Psoas muscle (tissue), 8 donors: ENCODE measurements around the gene TYW1B. TPM values are rescaled to one million over a fixed set of nuclear protein-coding genes. Genes with fewer than 3 reads are reported as not detected.
"Not testable (repeated sequence)": the region's sequence is repeated elsewhere in the genome, so short reads cannot be mapped to it uniquely, and the experiment has no call there.

Source experiments
- ATAC-seq, 4 donors: fragments of 200-7000 bp; cut with Tn5 transposase; one replicate each; pipeline ENCODE4 v1.9.1; 2020; ENCODE audit warnings: moderate library complexity in 3 of 4, mild to moderate bottlenecking in 2 of 4
- DNase-seq, 2 donors: peaks; one replicate each; pipeline ENCODE4 v3.0.0-alpha.2; 2020
- H3K27ac ChIP-seq: fragments of 200-600 bp; one replicate; pipeline ENCODE4 v1.8.0; 2022
- H3K27me3 ChIP-seq, 3 donors: fragments of 200-600 bp in 1 of 3; one replicate each; pipeline versions ENCODE4 v1.6.1 to v1.8.0; 2013 to 2022; ENCODE audit warnings: low read length in 2 of 3, mild to moderate bottlenecking in 2 of 3, moderate library complexity in 1 of 3; ENCODE audit not compliant: insufficient read depth in 3 of 3
- H3K36me3 ChIP-seq, 2 donors: fragments of 200-600 bp in 1 of 2; one replicate each; pipeline versions ENCODE4 v1.6.1 to v1.8.0; 2013 to 2022; ENCODE audit warnings: low read depth in 1 of 2, mild to moderate bottlenecking in 1 of 2, moderate library complexity in 1 of 2; ENCODE audit not compliant: insufficient read depth in 1 of 2
- H3K4me1 ChIP-seq: fragments of 200-600 bp; one replicate; pipeline ENCODE4 v1.8.0; 2022
- H3K4me3 ChIP-seq: fragments of 200-600 bp; one replicate; pipeline ENCODE4 v1.8.0; 2022; ENCODE audit warnings: mild to moderate bottlenecking
- H3K9me3 ChIP-seq: fragments of 200-600 bp; one replicate; pipeline ENCODE4 v1.8.0; 2022
- CTCF ChIP-seq: fragments of 200-600 bp; IDR thresholded peaks from one replicate; pipeline ENCODE4 v1.8.0; 2022; ENCODE audit warnings: antibody characterized with exemption
- WGBS, 3 donors: extraction: QIAGEN DNeasy Blood & Tissue Kit; methylation state at CpG; one replicate each; pipeline versions ENCODE4 v1.1.6 to v1.1.7; 2013; 5-methylcytosine and 5-hydroxymethylcytosine counted together
- intact Hi-C, 2 donors: fragments of 100-400 bp; cut with DNase I; formaldehyde crosslinking; loops; one replicate each; pipeline versions ENCODE4 v1.11.0 to v1.14.2; 2022
- polyA plus RNA-seq, 3 donors: library from polyadenylated mRNA; stranded (reverse); fragments of 200-250 nt; gene quantifications; one replicate each; pipeline ENCODE4 v1.2.3, GENCODE V29; 2013
- total RNA-seq, 4 donors: library from RNA; stranded (reverse); fragmentation: NEBNext Ultra II Directional in 2 of 4; extraction: Animal tissue kit (Norgen Biotek cat#: 25700) in 2 of 4; gene quantifications; one replicate each; pipeline versions ENCODE4 v1.2.1 to v1.2.4, GENCODE V29; 2021 to 2023
- donor health status: healthy with polysubstance abuse.
- donor health status: DM: no; HTN: no; CAD: no; lungs with moderate emphysema.
- donor health status: Bipolar disorder and iron deficiency.
- donor health status: healthy.
- donor health status: DM: yes; HTN: yes; CAD: no.
- donor health status: DM: no; HTN: no; CAD: no.
- donor health status: DM: no; HTN: no; CAD: no.
- donor health status: DM: yes; HTN: yes; CAD: no.

Gene TYW1B
- total and polyA plus RNA-seq, 7 donors: 1.1 to 6.5 (median 1.9) TPM

- Histone ChIP-seq H3K4me3 (no peak overlapping the region), H3K4me1 (no peaks in the 10 kb centered on the region), H3K36me3 (no peaks in the 10 kb centered on the region), H3K27ac (no peak overlapping the region), H3K27me3 (no peaks in the 10 kb centered on the region), H3K9me3 (no peaks in the 10 kb centered on the region)
- intact Hi-C loops: no loop called here
- ATAC-seq (no peak), DNase-seq (no peak)
- WGBS, 3 donors: 92 to 98% (median 96%) methylated on average over 5 of the region's 5 CpGs
- TF ChIP-seq CTCF: no peak
Observed at GRCh38 chr7:72603073-72603472, 224.9 kb downstream of the TYW1B start.

- H3K27me3 ChIP-seq, H3K4me1 ChIP-seq, H3K4me3 ChIP-seq, DNase-seq, H3K9me3 ChIP-seq, intact Hi-C loops, H3K27ac ChIP-seq, ATAC-seq, H3K36me3 ChIP-seq: not testable (repeated sequence)
- WGBS, 3 donors: 33 to 42% (median 40%) methylated on average over 2 of the region's 2 CpGs
Observed at GRCh38 chr7:72601683-72602082, 226.3 kb downstream of the TYW1B start.

GRCh38 chr7:72590023-72590422 is 238.0 kb downstream of the TYW1B start:
- intact Hi-C loops, ATAC-seq, H3K9me3 ChIP-seq, H3K36me3 ChIP-seq, H3K4me3 ChIP-seq, H3K27ac ChIP-seq, DNase-seq, H3K4me1 ChIP-seq, H3K27me3 ChIP-seq: not testable (repeated sequence)
- 91 to 98% (median 96%) methylated on average over 4 of the region's 4 CpGs for WGBS, 3 donors

GRCh38 chr7:72587267-72587666 is 240.7 kb downstream of the TYW1B start:
- intact Hi-C loops, ATAC-seq, H3K27me3 ChIP-seq, H3K9me3 ChIP-seq, H3K36me3 ChIP-seq, H3K27ac ChIP-seq, DNase-seq, H3K4me1 ChIP-seq, H3K4me3 ChIP-seq: not testable (repeated sequence)
- 82 to 92% (median 86%) methylated on average over 3 of the region's 3 CpGs for WGBS, 3 donors

- DNase-seq: not testable (repeated sequence)
Observed at GRCh38 chr7:72584576-72584975, 243.4 kb downstream of the TYW1B start.

GRCh38 chr7:72583620-72584361 is 244.2 kb downstream of the TYW1B start:
- DNase-seq, H3K36me3 ChIP-seq, intact Hi-C loops, H3K9me3 ChIP-seq, H3K4me1 ChIP-seq, H3K27me3 ChIP-seq, H3K4me3 ChIP-seq: not testable (repeated sequence)
- 35 to 47% (median 37%) methylated on average over 3 of the region's 3 CpGs for WGBS, 3 donors
- H3K27ac ChIP-seq: peak overlapping the region; percentile 54
- peak; percentile 91 to 97 (median 96) for ATAC-seq

More at GRCh38 chr7:72584576-72584975, 243.4 kb downstream of the TYW1B start:
- H3K27me3 ChIP-seq, ATAC-seq, intact Hi-C loops, H3K9me3 ChIP-seq, H3K36me3 ChIP-seq, H3K4me1 ChIP-seq, H3K4me3 ChIP-seq, H3K27ac ChIP-seq: not testable (repeated sequence)
- WGBS, 3 donors: 95 to 96% (median 95%) methylated on average over 8 of the region's 8 CpGs

GRCh38 chr7:72580142-72580770 is 247.7 kb downstream of the TYW1B start:
- intact Hi-C loops, H3K36me3 ChIP-seq, DNase-seq, H3K27ac ChIP-seq, H3K4me3 ChIP-seq, H3K9me3 ChIP-seq, H3K4me1 ChIP-seq, ATAC-seq, H3K27me3 ChIP-seq: not testable (repeated sequence)
- 56 to 67% (median 63%) methylated on average over 9 of the region's 9 CpGs for WGBS, 3 donors
